Breast epithelium (tissue), 3 donors: Measurements from ENCODE around the gene ACO2.

Source experiments
- CTCF ChIP-seq, 3 donors: fragments of 450-650 bp; IDR thresholded peaks; one replicate each; pipeline ENCODE4 v1.5.1; 2016 to 2017; ENCODE audit warnings: antibody characterized with exemption in 3 of 3, mild to moderate bottlenecking in 3 of 3, moderate library complexity in 3 of 3
- POLR2A ChIP-seq: fragments of 450-650 bp; IDR thresholded peaks from one replicate; pipeline ENCODE4 v1.6.1; 2016; ENCODE audit warnings: antibody characterized with exemption, mild to moderate bottlenecking, moderate library complexity
- POLR2AphosphoS5 ChIP-seq, 3 donors: sonication (generic); formaldehyde crosslinking; IDR thresholded peaks; one replicate each; pipeline ENCODE4 v1.6.1; 2017; ENCODE audit warnings: antibody characterized with exemption in 3 of 3

GRCh38 chr22:41516462-41516861 is 47.5 kb downstream of the ACO2 start:
- TF ChIP-seq CTCF (IDR thresholded peaks at IDR 0.05), result peak in 1 of 3 donors; percentile 12
- no peak for TF ChIP-seq POLR2A
- no peak for TF ChIP-seq POLR2AphosphoS5 (IDR thresholded peaks at IDR 0.05)
